ENCODE data around the gene THOC1. TPM values are rescaled to one million over a fixed set of nuclear protein-coding genes. Genes with fewer than 3 reads are reported as not detected.

The THOC1 gene
- total RNA-seq, 4 donors from 2014 or later = 6.4 to 19.4 (median 16.9) TPM

- H3K9me3 ChIP-seq = no peaks in the 10 kb centered on the region
- no peak for ATAC-seq
- peaks cover 2 to 69% of the 10 kb centered on the region in 2 donors for H3K36me3 ChIP-seq
- no peak for DNase-seq
- in situ Hi-C loops (cut with MboI; ENCODE audit: low sequenced_read_pairs in 4 of 4) (no loop called here), intact Hi-C loops (cut with DNase I; ENCODE audit: low total_unique reads) (no loop called here)
- no peak for TF ChIP-seq POLR2A (IDR thresholded peaks at IDR 0.05)
- TF ChIP-seq CTCF (IDR thresholded peaks at IDR 0.05 in 4 of 5, conservative IDR thresholded peaks at IDR 0.05 in 1 of 5) = no peak
- H3K27ac ChIP-seq = no peak overlapping the region
- H3K4me1 ChIP-seq = no peaks in the 10 kb centered on the region
- H3K4me3 ChIP-seq = no peak overlapping the region
- H3K27me3 ChIP-seq = no peaks in the 10 kb centered on the region
Observed at GRCh38 chr18:220708-221107, 47.1 kb downstream of the THOC1 start.

GRCh38 chr18:217532-218336, 50.1 kb downstream of the THOC1 start:
- TF ChIP-seq CTCF (IDR thresholded peaks at IDR 0.05 in 4 of 5, conservative IDR thresholded peaks at IDR 0.05 in 1 of 5) = no peak
- no peak for TF ChIP-seq POLR2A (IDR thresholded peaks at IDR 0.05)
- no peak for DNase-seq
- in situ Hi-C loops (cut with MboI; ENCODE audit: low sequenced_read_pairs in 4 of 4) = no loop called here
- intact Hi-C loops (cut with DNase I; ENCODE audit: low total_unique reads) = no loop called here
- H3K9me3 ChIP-seq = no peaks in the 10 kb centered on the region
- H3K27me3 ChIP-seq = no peaks in the 10 kb centered on the region
- no peak overlapping the region for H3K4me3 ChIP-seq
- H3K4me1 ChIP-seq = no peaks in the 10 kb centered on the region
- ATAC-seq = no peak
- H3K27ac ChIP-seq = no peak overlapping the region
- peaks cover 2 to 67% of the 10 kb centered on the region in 2 donors for H3K36me3 ChIP-seq

GRCh38 chr18:215448-216010, 52.3 kb downstream of the THOC1 start:
- Histone ChIP-seq H3K4me1 (no peaks in the 10 kb centered on the region), H3K27ac (no peak overlapping the region), H3K36me3 (peaks cover 5 to 80% of the 10 kb centered on the region in 2 donors), H3K27me3 (no peaks in the 10 kb centered on the region), H3K9me3 (no peaks in the 10 kb centered on the region), H3K4me3 (no peak overlapping the region)
- intact Hi-C loops (cut with DNase I; ENCODE audit: low total_unique reads) = no loop called here
- ATAC-seq = no peak
- TF ChIP-seq CTCF (IDR thresholded peaks at IDR 0.05 in 4 of 5, conservative IDR thresholded peaks at IDR 0.05 in 1 of 5) = no peak
- TF ChIP-seq POLR2A (IDR thresholded peaks at IDR 0.05) = no peak
- no peak for DNase-seq
- in situ Hi-C loops (cut with MboI; ENCODE audit: low sequenced_read_pairs in 4 of 4) = no loop called here

- no peaks in the 10 kb centered on the region for H3K4me1 ChIP-seq
- ATAC-seq (no peak), DNase-seq (no peak)
- TF ChIP-seq POLR2A (IDR thresholded peaks at IDR 0.05) = no peak
- no peak for TF ChIP-seq CTCF (IDR thresholded peaks at IDR 0.05 in 4 of 5, conservative IDR thresholded peaks at IDR 0.05 in 1 of 5)
- peaks cover 5 to 86% of the 10 kb centered on the region in 2 donors for H3K36me3 ChIP-seq
- intact Hi-C loops (cut with DNase I; ENCODE audit: low total_unique reads) (no loop called here), in situ Hi-C loops (cut with MboI; ENCODE audit: low sequenced_read_pairs in 4 of 4) (no loop called here)
- no peaks in the 10 kb centered on the region for H3K9me3 ChIP-seq
- H3K4me3 ChIP-seq = no peak overlapping the region
- no peak overlapping the region for H3K27ac ChIP-seq
- no peaks in the 10 kb centered on the region for H3K27me3 ChIP-seq
Observed at GRCh38 chr18:213966-214365, 53.9 kb downstream of the THOC1 start.
